Fibroblast of skin of abdomen (primary cell): Measurements from ENCODE around the gene MCF2L2.
A peak's percentile ranks its signal among the peaks of the same experiment; 100 is the strongest.

Experiments used
- DNase-seq: peaks from one replicate; pipeline ENCODE4 v3.0.0-alpha.2; 2013

MCF2L2 gene

GRCh38 chr3:183319371-183319770, 109.0 kb downstream of the MCF2L2 start:
- no peak for DNase-seq

- DNase-seq = no peak
Measured at GRCh38 chr3:183318877-183319276, 109.5 kb downstream of the MCF2L2 start.

- peak; percentile 54 for DNase-seq
Measured at GRCh38 chr3:183317886-183318865, 110.2 kb downstream of the MCF2L2 start.

GRCh38 chr3:183317271-183317670, 111.1 kb downstream of the MCF2L2 start:
- DNase-seq = no peak

- DNase-seq = no peak
Measured at GRCh38 chr3:183315739-183316138, 112.7 kb downstream of the MCF2L2 start.

- no peak for DNase-seq
Measured at GRCh38 chr3:183313764-183314163, 114.7 kb downstream of the MCF2L2 start.

GRCh38 chr3:183313351-183313750, 115.1 kb downstream of the MCF2L2 start:
- DNase-seq = no peak

- DNase-seq = no peak
Measured at GRCh38 chr3:183312433-183312832, 116.0 kb downstream of the MCF2L2 start.

GRCh38 chr3:183310936-183311335, 117.5 kb downstream of the MCF2L2 start:
- no peak for DNase-seq

- DNase-seq = no peak
Measured at GRCh38 chr3:183309276-183309675, 119.1 kb downstream of the MCF2L2 start.

GRCh38 chr3:183308751-183309150, 119.7 kb downstream of the MCF2L2 start:
- no peak for DNase-seq

GRCh38 chr3:183307749-183308148, 120.7 kb downstream of the MCF2L2 start:
- no peak for DNase-seq

GRCh38 chr3:183306798-183307671, 121.4 kb downstream of the MCF2L2 start:
- peak; percentile 42 for DNase-seq

GRCh38 chr3:183303690-183304089, 124.7 kb downstream of the MCF2L2 start:
- no peak for DNase-seq

- no peak for DNase-seq
Measured at GRCh38 chr3:183301937-183302580, 126.4 kb downstream of the MCF2L2 start.

- DNase-seq = peak; percentile 61
Measured at GRCh38 chr3:183300996-183301562, 127.3 kb downstream of the MCF2L2 start.

- no peak for DNase-seq
Measured at GRCh38 chr3:183299976-183300375, 128.4 kb downstream of the MCF2L2 start.

GRCh38 chr3:183298701-183299153, 129.7 kb downstream of the MCF2L2 start:
- DNase-seq = peak; percentile 89

GRCh38 chr3:183296944-183297343, 131.5 kb downstream of the MCF2L2 start:
- no peak for DNase-seq

GRCh38 chr3:183295211-183295610, 133.2 kb downstream of the MCF2L2 start:
- DNase-seq = peak; percentile 80

- no peak for DNase-seq
Measured at GRCh38 chr3:183293966-183294365, 134.5 kb downstream of the MCF2L2 start.

GRCh38 chr3:183291497-183292031, 136.9 kb downstream of the MCF2L2 start:
- DNase-seq = peak; percentile 78
